ENCODE results near the gene ARHGEF16.

ARHGEF16 gene

DNA sequence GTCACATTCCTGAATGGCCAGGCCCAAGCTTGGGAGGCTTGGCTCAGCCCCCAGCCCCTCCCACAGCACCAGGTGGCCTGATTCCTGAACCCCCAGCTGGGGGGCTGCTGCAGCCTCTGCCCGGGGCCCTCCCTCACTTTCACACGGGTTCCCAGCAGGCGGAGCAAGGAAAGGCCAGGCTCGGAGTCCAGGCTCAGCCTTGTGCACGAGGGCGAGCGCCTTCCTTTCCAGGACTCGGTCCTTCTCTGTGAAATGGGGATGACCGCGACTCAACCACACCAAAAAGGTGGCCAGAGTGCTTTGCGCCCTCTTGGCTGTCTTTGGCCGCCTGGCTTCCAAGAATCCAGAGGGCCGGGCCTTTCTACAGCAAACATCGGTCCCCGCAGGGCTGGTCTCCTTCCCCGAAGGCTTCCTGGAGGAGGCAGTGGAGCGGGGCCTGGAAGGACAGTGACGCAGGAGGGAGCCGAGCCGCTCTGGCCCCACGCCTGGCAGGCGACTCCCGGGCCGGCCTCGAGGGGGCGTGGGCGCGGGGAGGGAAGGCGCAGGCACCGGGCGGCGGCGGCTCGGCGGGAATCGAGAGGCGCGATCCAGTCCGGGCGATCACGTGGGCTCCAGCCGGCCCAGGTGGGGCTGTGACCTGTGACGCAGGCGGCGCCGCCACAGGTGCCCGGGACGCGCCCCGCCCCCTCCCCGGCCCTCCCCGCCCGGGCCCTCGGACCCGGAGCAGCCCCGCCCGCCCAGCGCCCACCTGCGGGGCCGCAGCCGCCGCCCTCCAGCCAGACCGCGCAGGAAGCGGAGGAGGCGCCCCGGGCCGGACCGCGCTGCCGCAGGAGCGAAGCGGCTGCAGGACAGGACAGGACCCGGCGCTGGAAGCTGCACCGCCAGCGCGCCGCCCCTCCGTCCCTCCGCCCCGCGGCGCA, at the start of gene ARHGEF16:
TSS of gene ARHGEF16 (plus strand) at position 775 of the 920 bp plus-strand sequence. CDS start 8,420 bp downstream, outside the sequence.
- no peak for DNase-seq

GRCh38 chr1:3404801-3405200, 49.7 kb upstream of the ARHGEF16 start:
- no peak for DNase-seq

DNA sequence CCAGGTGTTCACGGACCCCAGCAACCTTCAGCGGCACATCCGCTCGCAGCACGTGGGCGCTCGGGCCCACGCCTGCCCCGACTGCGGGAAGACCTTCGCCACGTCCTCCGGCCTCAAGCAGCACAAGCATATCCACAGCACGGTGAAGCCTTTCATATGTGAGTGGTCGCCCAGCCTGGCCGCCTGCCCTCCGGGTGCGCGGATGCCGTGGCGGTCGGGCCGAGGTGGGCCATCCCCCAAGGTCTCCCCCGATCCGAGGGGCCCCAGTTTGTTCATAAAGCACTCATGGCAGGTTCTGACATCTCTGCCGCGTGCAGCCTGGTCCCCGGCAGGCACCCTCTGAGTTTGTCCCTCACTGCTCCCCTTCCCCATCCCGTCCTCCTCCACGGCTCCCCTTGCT, 49.0 kb upstream of the ARHGEF16 start:
- no peak for DNase-seq

DNA sequence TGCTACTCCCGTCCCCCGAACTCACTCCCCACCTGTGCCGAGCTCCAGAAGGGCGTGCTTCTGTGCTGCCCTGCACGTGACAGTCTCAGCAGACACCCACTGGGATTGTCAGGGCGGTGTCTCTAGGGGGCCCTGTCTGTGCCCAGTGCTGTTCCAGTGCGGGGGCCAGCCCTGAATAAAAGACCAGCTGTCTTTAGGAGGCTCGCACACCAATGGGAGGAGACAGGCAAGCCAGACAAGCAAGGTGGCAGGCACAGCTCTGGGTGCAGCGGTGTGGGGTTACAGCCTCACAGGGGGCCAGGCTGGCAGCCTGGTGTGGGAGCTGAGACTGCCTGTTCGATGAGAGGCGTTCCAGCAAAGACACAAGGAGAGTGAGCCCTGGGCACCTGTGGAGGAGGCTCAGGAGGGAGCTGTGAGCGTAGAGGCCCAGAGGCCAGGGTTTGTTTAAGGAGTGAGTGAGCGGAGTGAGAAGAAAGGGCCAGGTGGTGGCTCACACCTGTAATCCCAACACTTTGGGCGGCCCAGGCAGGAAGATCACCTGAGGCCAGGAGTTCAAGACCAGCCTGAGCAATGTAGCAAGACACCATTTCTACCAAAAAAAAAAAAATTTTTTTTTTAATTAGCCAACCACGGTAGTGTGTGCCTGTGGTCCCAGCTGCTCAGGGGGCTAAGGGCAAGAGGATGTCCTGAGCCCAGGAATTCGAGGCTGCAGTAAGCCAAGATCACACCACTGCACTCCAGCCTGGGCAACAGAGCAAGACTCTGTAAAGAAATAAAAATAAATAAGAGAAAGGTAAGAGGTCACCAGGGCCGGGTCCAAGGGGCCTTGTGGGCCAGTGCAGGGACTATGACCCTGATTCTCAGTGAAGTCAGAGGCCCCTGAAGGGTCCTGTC, 48.2 kb upstream of the ARHGEF16 start:
- DNase-seq: no peak

DNA sequence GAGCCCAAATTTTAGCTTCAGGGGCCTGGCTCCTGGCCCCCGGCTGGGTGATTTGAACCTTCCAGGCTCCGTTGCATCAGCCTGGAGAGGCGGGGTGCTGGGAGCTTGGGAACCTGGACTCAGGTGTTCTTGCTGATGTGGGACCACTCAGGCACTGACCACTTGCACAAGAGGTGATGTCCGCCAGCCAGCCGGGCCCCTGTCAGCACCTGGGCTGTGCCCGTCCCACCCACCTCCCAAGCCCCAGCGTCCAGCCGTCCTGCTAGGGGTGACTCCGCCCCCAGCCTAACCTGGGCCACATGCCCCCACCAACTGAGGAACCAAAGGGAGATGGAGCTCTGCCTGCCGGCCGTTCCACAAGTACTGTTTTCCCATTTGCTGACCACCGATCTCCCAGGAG, 47.4 kb upstream of the ARHGEF16 start:
- DNase-seq: no peak

DNA sequence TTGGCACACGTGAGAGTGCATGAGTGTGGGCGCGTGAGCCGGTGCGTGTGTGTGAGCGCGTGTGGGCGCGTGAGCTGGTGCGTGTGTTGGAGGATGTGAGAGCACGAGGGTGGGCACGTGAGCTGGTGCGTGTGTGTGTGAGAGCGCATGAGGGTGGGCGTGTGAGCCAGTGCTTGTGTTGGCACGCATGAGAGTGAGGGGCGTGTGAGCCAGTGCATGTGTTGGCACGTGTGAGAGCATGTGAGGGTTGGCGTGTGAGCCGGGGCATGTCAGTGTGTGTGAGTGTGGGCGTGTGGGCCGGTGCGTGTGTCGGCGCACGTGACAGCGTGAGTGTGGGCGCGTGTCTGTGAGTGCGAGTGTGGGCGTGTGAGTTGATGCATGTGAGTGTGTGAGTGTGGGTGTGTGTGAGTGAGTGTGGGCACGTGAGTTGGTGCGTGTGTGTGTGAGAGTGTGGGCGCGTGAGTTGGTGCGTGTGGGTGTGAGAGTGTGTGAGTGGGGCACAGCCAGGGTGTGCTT, 45.7 kb upstream of the ARHGEF16 start:
- no peak for DNase-seq

GRCh38 chr1:3409366-3410141, 44.9 kb upstream of the ARHGEF16 start:
- no peak for DNase-seq

GRCh38 chr1:3410142-3410925, 44.1 kb upstream of the ARHGEF16 start:
- no peak for DNase-seq

GRCh38 chr1:3411806-3412205, 42.7 kb upstream of the ARHGEF16 start:
- no peak for DNase-seq

GRCh38 chr1:3412376-3412775, 42.1 kb upstream of the ARHGEF16 start:
- DNase-seq: no peak

DNA sequence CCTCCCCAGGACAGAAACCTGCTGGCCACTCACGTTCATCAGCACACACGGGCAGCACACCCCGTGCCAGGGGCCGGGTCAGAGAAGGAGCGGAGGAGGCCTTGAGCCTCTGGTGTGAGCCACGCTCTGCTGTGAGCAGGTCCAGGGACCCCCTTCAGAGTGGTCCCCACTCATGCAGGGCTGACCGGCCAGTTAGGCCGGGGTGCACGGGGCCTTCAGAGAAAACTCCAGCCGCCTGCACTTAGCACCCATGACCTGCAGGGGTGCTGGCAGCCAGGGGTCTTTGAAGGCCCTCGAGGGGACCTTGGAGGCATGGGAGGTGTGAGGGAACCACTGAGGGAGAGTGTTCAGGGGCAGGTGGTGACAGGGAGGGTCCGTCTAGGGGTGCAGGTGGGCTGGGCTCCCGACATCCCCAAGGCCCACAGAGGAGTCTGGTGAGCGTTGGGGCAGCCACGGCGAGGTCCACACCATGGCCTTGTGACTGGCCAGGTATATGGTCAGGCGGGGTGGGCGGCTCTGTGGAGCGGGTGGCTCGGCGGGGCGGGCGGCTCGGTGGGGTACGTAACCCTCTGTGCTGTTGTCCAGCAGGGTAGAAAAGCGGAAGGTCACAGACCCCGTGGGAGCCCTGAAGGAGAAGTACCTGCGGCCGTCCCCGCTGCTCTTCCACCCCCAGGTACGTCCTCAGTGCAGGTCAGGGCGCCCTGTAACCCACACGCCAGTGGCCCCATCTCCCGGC, 40.3 kb upstream of the ARHGEF16 start:
- no peak for DNase-seq

- DNase-seq: no peak
Observed at GRCh38 chr1:3415260-3416090, 39.0 kb upstream of the ARHGEF16 start.

GRCh38 chr1:3417082-3417739, 37.3 kb upstream of the ARHGEF16 start:
- no peak for DNase-seq

- no peak for DNase-seq
Observed at GRCh38 chr1:3417934-3418333, 36.5 kb upstream of the ARHGEF16 start.

- no peak for DNase-seq
Observed at GRCh38 chr1:3418600-3418999, 35.9 kb upstream of the ARHGEF16 start.

- no peak for DNase-seq
Observed at GRCh38 chr1:3419415-3420204, 34.9 kb upstream of the ARHGEF16 start.

GRCh38 chr1:3420218-3420951, 34.1 kb upstream of the ARHGEF16 start:
- no peak for DNase-seq

DNA sequence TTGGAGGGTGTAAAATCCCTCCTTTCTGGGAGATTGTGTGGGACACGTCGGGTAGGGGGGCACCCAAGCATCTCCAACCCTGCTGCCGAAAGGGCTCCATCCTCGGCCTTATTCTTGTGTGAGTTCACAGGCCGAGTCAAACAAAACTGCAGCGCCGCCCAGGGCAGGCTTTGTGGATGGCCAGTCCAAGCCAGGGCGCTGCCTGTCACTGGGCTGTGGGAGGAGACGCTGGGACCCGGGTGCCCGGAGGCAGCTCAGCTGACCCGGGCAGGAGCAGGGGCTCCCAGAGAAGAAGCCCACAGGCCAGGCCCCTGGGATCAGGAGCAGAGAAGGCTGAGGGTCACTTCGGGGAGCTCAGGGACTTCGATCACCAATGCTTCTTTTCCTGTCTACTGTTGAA, 31.8 kb upstream of the ARHGEF16 start:
- no peak for DNase-seq

Measured in SHP77 treated with DMSO at 0.1 percent for 48 hours (cell line).